ENCODE data around the gene RASGEF1B. TPM values are rescaled to one million over a fixed set of nuclear protein-coding genes. Genes with fewer than 3 reads are reported as not detected.

RASGEF1B gene
- total RNA-seq, 4 donors from 2014 or later = 4.0 to 14.7 (median 9.4) TPM

DNA sequence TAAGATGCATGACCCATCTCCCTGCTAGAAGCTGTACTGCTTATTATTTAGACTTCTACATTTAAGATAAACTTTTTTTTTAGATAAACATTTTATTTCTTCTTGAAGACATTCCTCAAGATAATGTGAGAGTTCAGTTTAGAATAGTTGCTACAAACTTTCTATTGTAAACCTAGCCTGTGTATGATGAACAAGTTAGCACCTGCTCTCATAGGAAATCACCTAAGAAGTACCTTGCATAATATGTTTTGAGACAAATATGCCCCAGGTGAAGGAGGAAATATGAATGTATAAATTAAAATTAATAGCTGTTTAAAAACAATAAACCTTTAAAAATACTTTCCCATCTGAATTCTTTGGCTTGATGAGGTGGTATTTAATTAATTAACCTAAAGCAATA lies 35.6 kb downstream of the RASGEF1B start:
- Histone ChIP-seq H3K9me3 (no peaks in the 10 kb centered on the region), H3K27me3 (no peaks in the 10 kb centered on the region), H3K4me1 (no peaks in the 10 kb centered on the region), H3K27ac (no peak overlapping the region), H3K36me3 (peaks cover 0 to 72% of the 10 kb centered on the region in 2 donors), H3K4me3 (no peak overlapping the region)
- no peak for TF ChIP-seq EP300 (IDR thresholded peaks at IDR 0.05)
- ATAC-seq = no peak

DNA sequence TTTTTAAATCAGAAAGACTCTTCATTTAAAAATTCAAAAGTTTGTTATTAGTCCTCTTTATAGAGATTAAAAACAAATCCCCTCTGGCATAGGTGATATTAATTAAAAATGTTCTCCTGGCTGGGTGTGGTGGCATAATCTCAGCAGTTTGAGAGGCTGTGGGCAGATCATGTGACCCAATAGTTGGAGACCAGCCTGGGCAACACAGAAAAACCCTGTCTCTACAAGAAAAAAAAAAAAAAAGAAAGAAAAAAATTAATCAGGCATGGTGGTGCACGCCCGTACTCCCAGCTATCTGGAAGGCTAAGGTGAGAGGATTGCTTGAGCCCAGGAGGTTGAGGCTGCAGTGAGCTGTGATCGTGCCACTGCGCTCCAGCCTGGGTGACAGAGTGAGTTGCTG lies 38.9 kb downstream of the RASGEF1B start:
- ATAC-seq = no peak
- 87 to 96% methylated on average over 4 of the region's 4 CpGs for WGBS, 2 donors (ENCODE audit: low coverage in 1 of 2)
- Histone ChIP-seq H3K9me3 (no peaks in the 10 kb centered on the region), H3K27me3 (no peaks in the 10 kb centered on the region), H3K4me3 (no peak overlapping the region), H3K4me1 (no peaks in the 10 kb centered on the region), H3K27ac (no peak overlapping the region), H3K36me3 (peaks cover 0 to 61% of the 10 kb centered on the region in 2 donors)
- TF ChIP-seq CTCF (IDR thresholded peaks at IDR 0.05) (no peak), POLR2AphosphoS5 (IDR thresholded peaks at IDR 0.05) (no peak), POLR2A (IDR thresholded peaks at IDR 0.05) (no peak), EP300 (IDR thresholded peaks at IDR 0.05) (no peak)

DNA sequence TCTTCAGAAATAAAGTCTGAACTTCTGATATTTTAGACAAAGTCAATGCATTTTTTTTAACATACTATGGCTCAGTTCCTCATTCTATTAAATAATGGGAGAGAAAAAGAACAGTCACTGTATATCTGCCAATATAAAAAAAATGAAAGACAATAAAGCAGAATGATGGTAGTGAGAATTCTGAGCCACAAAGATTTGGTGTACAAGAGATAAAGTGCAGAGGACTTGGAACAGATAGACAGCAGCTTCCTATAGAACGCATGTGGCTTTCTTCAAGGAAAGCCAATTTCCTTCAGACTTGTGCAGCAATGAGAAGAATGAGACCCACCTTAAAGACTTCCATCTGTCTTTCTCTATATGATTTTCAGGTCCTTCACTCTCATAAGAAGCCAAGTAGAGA lies 39.7 kb downstream of the RASGEF1B start:
- no peak overlapping the region for H3K27ac ChIP-seq
- no peak overlapping the region for H3K4me3 ChIP-seq
- no peaks in the 10 kb centered on the region for H3K9me3 ChIP-seq
- no peaks in the 10 kb centered on the region for H3K4me1 ChIP-seq
- WGBS, 2 donors (ENCODE audit: low coverage in 1 of 2) = 50 to 82% methylated on average over 1 of the region's 1 CpG
- H3K27me3 ChIP-seq = no peaks in the 10 kb centered on the region
- TF ChIP-seq EP300 (IDR thresholded peaks at IDR 0.05) (no peak), CTCF (IDR thresholded peaks at IDR 0.05) (no peak), POLR2AphosphoS5 (IDR thresholded peaks at IDR 0.05) (no peak), POLR2A (IDR thresholded peaks at IDR 0.05) (no peak)
- H3K36me3 ChIP-seq = peaks cover 0 to 57% of the 10 kb centered on the region in 2 donors
- no peak for ATAC-seq

- Histone ChIP-seq H3K9me3 (no peaks in the 10 kb centered on the region), H3K4me1 (no peaks in the 10 kb centered on the region), H3K36me3 (peaks cover 0 to 58% of the 10 kb centered on the region in 2 donors), H3K27ac (no peak overlapping the region), H3K4me3 (no peak overlapping the region), H3K27me3 (no peaks in the 10 kb centered on the region)
- TF ChIP-seq POLR2A (IDR thresholded peaks at IDR 0.05) (no peak), EP300 (IDR thresholded peaks at IDR 0.05) (no peak), CTCF (IDR thresholded peaks at IDR 0.05) (no peak), POLR2AphosphoS5 (IDR thresholded peaks at IDR 0.05) (no peak)
- no peak for ATAC-seq
- 93 to 94% methylated on average over 8 to 25 of the region's 25 CpGs for WGBS, 2 donors (ENCODE audit: low coverage in 1 of 2)
Observed at GRCh38 chr4:81429607-81430006, 42.1 kb downstream of the RASGEF1B start.

DNA sequence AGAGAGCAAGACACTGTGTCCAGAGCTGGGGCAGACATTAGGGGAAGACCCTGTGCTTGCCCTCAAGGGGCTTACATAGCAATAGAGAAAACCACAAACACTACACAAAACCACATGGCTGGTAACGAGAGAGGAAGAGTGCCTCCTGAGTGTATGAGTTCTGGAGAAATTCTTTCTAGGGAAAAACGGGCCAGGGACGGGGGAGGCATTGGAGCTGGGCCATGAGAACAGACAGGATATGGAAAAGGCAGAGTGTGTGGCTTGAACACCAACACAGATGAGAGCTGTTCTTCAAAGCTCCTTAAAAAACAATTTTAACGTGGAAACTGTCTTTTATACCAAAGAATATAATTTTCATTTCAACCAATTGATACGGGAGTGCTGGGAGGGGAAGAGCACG lies 42.7 kb downstream of the RASGEF1B start:
- ATAC-seq = no peak
- no peak overlapping the region for H3K4me3 ChIP-seq
- no peaks in the 10 kb centered on the region for H3K9me3 ChIP-seq
- H3K27me3 ChIP-seq = no peaks in the 10 kb centered on the region
- peaks cover 0 to 52% of the 10 kb centered on the region in 2 donors for H3K36me3 ChIP-seq
- no peak for TF ChIP-seq EP300 (IDR thresholded peaks at IDR 0.05)
- no peak for TF ChIP-seq POLR2AphosphoS5 (IDR thresholded peaks at IDR 0.05)
- TF ChIP-seq CTCF (IDR thresholded peaks at IDR 0.05) = no peak
- WGBS, 2 donors (ENCODE audit: low coverage in 1 of 2) = 64 to 80% methylated on average over 4 to 6 of the region's 6 CpGs
- H3K27ac ChIP-seq = no peak overlapping the region
- H3K4me1 ChIP-seq = no peaks in the 10 kb centered on the region

Measured in gastroesophageal sphincter (tissue), 4 donors.